CD4-positive, alpha-beta T cell (primary cell): Measurements from ENCODE around the gene SYPL2. TPM values are rescaled to one million over a fixed set of nuclear protein-coding genes. Genes with fewer than 3 reads are reported as not detected.

ENCODE experiments used
- ATAC-seq: fragments of 200-7000 bp; cut with Tn5 transposase; one replicate; pipeline ENCODE4 v1.10.0; 2022; ENCODE audit warnings: mild to moderate bottlenecking; ENCODE audit not compliant: poor library complexity
- CTCF ChIA-PET: fragments of 350-600 bp; sonication (Branson Sonifier 250); formaldehyde crosslinking; loops from one replicate; lab custom pipeline; 2021; ENCODE audit warnings: antibody characterized with exemption, inconsistent platforms; lab: Charles Lee
- POLR2A ChIA-PET: fragments of 350-600 bp; sonication (Branson Sonifier 250); formaldehyde crosslinking; loops from one replicate; lab custom pipeline; 2021; ENCODE audit warnings: antibody characterized with exemption, inconsistent platforms; lab: Charles Lee
- DNase-seq, 14 experiments: peaks; one replicate each; pipeline ENCODE4 v3.0.0-alpha.2; 2013 to 2020; ENCODE audit warnings: mixed read lengths in 2 of 14
- H3K27ac ChIP-seq, 2 donors: one replicate each; pipeline versions ENCODE4 v1.5.1 to v1.7.0; 2013; ENCODE audit warnings: low read length in 2 of 2, low read depth in 1 of 2, mild to moderate bottlenecking in 1 of 2
- H3K27me3 ChIP-seq, 2 experiments: 1 replicate in 1 of 2; 2 replicates in 1 of 2; pipeline versions ENCODE4 v1.6.1 to v1.7.0; 2013; ENCODE audit warnings: low read length in 2 of 2, control low read depth in 1 of 2, mild to moderate bottlenecking in 1 of 2, moderate library complexity in 1 of 2; ENCODE audit not compliant: insufficient read depth in 2 of 2, control insufficient read depth in 1 of 2
- H3K36me3 ChIP-seq: one replicate; pipeline ENCODE4 v1.6.1; 2013; ENCODE audit warnings: low read length, control low read depth; ENCODE audit not compliant: insufficient read depth
- H3K4me1 ChIP-seq: one replicate; pipeline ENCODE4 v1.6.1; 2013; ENCODE audit warnings: low read length, control low read depth; ENCODE audit not compliant: insufficient read depth
- H3K4me3 ChIP-seq: one replicate; pipeline ENCODE4 v1.5.1; 2013; ENCODE audit warnings: mild to moderate bottlenecking, low read length, moderate library complexity
- H3K9me3 ChIP-seq, 2 experiments: 1 replicate in 1 of 2; 2 replicates in 1 of 2; pipeline versions ENCODE4 v1.6.1 to v1.7.0; 2013; ENCODE audit warnings: low read length in 2 of 2, mild to moderate bottlenecking in 2 of 2, control low read depth in 1 of 2, moderate library complexity in 1 of 2; ENCODE audit not compliant: control insufficient read depth in 1 of 2, insufficient read depth in 1 of 2
- H3K27ac Mint-ChIP-seq: one replicate; pipeline ENCODE4 v1.8.0; 2020; ENCODE audit warnings: mixed read lengths
- H3K27me3 Mint-ChIP-seq: one replicate; pipeline ENCODE4 v1.8.0; 2021; ENCODE audit warnings: mixed read lengths
- H3K36me3 Mint-ChIP-seq: one replicate; pipeline ENCODE4 v1.8.0; 2021; ENCODE audit warnings: low read depth, mixed read lengths
- H3K4me1 Mint-ChIP-seq: one replicate; pipeline ENCODE4 v1.8.0; 2021; ENCODE audit warnings: low read depth, mixed read lengths
- H3K4me3 Mint-ChIP-seq: one replicate; pipeline ENCODE4 v1.8.0; 2020; ENCODE audit warnings: mild to moderate bottlenecking, mixed read lengths
- H3K9me3 Mint-ChIP-seq: one replicate; pipeline ENCODE4 v1.8.0; 2020; ENCODE audit warnings: mixed read lengths
- intact Hi-C, 2 experiments: fragments of 100-400 bp; cut with DNase I in 1 of 2; cut with micrococcal nuclease in 1 of 2; formaldehyde crosslinking; loops; one replicate each; pipeline versions ENCODE4 v1.15.1 to v1.9.0; 2023 to 2025; cut with DNase I, micrococcal nuclease
- total RNA-seq, 174 experiments: library from RNA in 2 of 174; stranded (reverse) in 2 of 174; gene quantifications; one replicate each; pipeline ENCODE4 v1.2.3 and lab custom pipeline; 2021 to 2026
- TF ChIP-seq, protein P1 (sequence below): fragments of 200-600 bp; IDR thresholded peaks from one replicate; pipeline ENCODE4 v1.8.0; 2022; ENCODE audit warnings: antibody characterized with exemption, mild to moderate bottlenecking

Gene SYPL2
- total RNA-seq, 2 experiments from 2014 or later, result not detected

DNA sequence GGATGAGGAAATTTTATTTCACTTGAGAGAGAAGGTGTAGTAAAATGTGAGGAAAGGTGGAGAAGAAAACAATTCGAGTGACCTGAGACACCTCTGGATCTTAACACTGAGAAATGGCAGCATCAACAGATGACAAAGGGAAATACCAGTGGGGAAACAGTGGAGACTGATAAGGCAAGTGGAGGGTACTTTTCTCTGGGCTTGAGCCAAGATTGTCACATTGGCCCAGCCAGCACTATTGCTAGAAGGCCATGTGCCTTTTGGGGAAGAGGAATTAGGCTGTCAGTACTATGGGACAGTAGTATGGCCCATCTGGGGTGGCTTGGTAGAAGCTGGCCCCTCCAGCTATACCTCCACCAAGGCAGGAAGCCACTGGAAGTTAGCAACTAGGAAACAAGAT, 8.4 kb downstream of the SYPL2 start:
- H3K4me3 Mint-ChIP-seq, result no peak overlapping the region
- peaks cover 5% of the 10 kb centered on the region for H3K4me1 Mint-ChIP-seq
- Histone ChIP-seq H3K27ac (no peak overlapping the region), H3K27me3 (peaks cover 36 to 40% of the 10 kb centered on the region in 2 experiments), H3K4me1 (peaks cover 4% of the 10 kb centered on the region), H3K4me3 (no peak overlapping the region), H3K36me3 (no peaks in the 10 kb centered on the region), H3K9me3 (peaks cover 0 to 6% of the 10 kb centered on the region in 2 experiments)
- DNase-seq, result no peak
- H3K27me3 Mint-ChIP-seq, result peaks cover 64% of the 10 kb centered on the region
- ChIA-PET CTCF (no interaction called here), POLR2A (interaction anchor here (1.4 kb wide), 1 partner anchor 9 kb away, joined by 4 read pairs; the partner anchor contains the start of gene ATXN7L2)
- TF ChIP-seq, protein P1, sequence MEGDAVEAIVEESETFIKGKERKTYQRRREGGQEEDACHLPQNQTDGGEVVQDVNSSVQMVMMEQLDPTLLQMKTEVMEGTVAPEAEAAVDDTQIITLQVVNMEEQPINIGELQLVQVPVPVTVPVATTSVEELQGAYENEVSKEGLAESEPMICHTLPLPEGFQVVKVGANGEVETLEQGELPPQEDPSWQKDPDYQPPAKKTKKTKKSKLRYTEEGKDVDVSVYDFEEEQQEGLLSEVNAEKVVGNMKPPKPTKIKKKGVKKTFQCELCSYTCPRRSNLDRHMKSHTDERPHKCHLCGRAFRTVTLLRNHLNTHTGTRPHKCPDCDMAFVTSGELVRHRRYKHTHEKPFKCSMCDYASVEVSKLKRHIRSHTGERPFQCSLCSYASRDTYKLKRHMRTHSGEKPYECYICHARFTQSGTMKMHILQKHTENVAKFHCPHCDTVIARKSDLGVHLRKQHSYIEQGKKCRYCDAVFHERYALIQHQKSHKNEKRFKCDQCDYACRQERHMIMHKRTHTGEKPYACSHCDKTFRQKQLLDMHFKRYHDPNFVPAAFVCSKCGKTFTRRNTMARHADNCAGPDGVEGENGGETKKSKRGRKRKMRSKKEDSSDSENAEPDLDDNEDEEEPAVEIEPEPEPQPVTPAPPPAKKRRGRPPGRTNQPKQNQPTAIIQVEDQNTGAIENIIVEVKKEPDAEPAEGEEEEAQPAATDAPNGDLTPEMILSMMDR, result no peak
- intact Hi-C loops, result no loop called here
- ATAC-seq, result no peak
- H3K27ac Mint-ChIP-seq, result no peak overlapping the region
- H3K9me3 Mint-ChIP-seq, result no peaks in the 10 kb centered on the region
- no peaks in the 10 kb centered on the region for H3K36me3 Mint-ChIP-seq

DNA sequence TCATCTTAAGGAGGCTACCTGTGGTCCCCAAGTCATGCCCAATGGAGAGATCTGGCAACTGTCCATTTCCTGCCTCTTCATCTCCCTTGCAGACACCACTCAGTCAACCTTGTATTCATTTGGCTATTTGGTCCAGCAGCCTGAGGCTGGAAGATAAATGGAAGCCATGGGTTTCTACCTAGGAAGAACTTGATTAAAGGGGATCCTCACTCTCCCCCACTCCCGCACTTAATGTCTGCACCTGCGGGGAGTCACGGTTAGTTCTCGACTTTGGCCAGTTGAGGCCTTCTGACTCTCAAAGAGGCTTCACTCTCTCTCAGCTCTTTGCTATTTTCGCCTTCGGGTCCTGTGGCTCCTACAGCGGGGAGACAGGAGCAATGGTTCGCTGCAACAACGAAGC, 8.9 kb downstream of the SYPL2 start:
- Histone ChIP-seq H3K4me1 (peaks cover 4% of the 10 kb centered on the region), H3K36me3 (no peaks in the 10 kb centered on the region), H3K27ac (no peak overlapping the region), H3K27me3 (peaks cover 32 to 35% of the 10 kb centered on the region in 2 experiments), H3K4me3 (no peak overlapping the region), H3K9me3 (peaks cover 0 to 6% of the 10 kb centered on the region in 2 experiments)
- no peak overlapping the region for H3K4me3 Mint-ChIP-seq
- H3K4me1 Mint-ChIP-seq, result peaks cover 5% of the 10 kb centered on the region
- intact Hi-C loops, result no loop called here
- ATAC-seq (no peak), DNase-seq (no peak)
- TF ChIP-seq, protein P1, result no peak
- POLR2A ChIA-PET, result no interaction called here
- H3K27me3 Mint-ChIP-seq, result peaks cover 60% of the 10 kb centered on the region
- no peak overlapping the region for H3K27ac Mint-ChIP-seq
- H3K36me3 Mint-ChIP-seq, result no peaks in the 10 kb centered on the region
- CTCF ChIA-PET, result no interaction called here
- no peaks in the 10 kb centered on the region for H3K9me3 Mint-ChIP-seq

DNA sequence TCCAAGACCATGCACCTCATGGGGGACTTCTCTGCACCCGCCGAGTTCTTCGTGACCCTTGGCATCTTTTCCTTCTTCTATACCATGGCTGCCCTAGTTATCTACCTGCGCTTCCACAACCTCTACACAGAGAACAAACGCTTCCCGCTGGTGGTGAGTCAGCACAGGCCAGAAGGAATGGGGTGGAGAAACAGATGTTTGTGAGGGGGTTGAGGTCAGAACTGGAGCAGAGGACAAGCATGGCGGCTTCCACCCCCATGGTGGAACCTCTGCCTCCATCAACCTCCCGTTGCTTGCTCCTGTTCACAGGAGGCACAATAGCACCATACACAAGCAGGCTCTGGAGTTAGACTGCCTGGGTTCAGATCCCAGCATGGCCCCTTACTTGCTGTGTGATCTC, 10.5 kb downstream of the SYPL2 start:
- no peaks in the 10 kb centered on the region for H3K9me3 Mint-ChIP-seq
- H3K27me3 Mint-ChIP-seq, result peaks cover 45% of the 10 kb centered on the region
- TF ChIP-seq, protein P1, result no peak
- H3K4me1 ChIP-seq, result peaks cover 4% of the 10 kb centered on the region
- ATAC-seq (no peak), DNase-seq (peak in 1 of 14 experiments; percentile 5)
- CTCF ChIA-PET, result no interaction called here
- H3K4me3 Mint-ChIP-seq, result no peak overlapping the region
- peaks cover 5% of the 10 kb centered on the region for H3K4me1 Mint-ChIP-seq
- POLR2A ChIA-PET, result no interaction called here
- no peaks in the 10 kb centered on the region for H3K36me3 Mint-ChIP-seq
- H3K27ac Mint-ChIP-seq, result no peak overlapping the region
- H3K36me3 ChIP-seq, result no peaks in the 10 kb centered on the region
- H3K4me3 ChIP-seq, result no peak overlapping the region
- intact Hi-C loops, result no loop called here
- peaks cover 18 to 22% of the 10 kb centered on the region in 2 experiments for H3K27me3 ChIP-seq
- H3K9me3 ChIP-seq, result peaks cover 0 to 6% of the 10 kb centered on the region in 2 experiments
- no peak overlapping the region for H3K27ac ChIP-seq
